ENCODE measurements around the gene TNFAIP1.

TNFAIP1 gene

DNA sequence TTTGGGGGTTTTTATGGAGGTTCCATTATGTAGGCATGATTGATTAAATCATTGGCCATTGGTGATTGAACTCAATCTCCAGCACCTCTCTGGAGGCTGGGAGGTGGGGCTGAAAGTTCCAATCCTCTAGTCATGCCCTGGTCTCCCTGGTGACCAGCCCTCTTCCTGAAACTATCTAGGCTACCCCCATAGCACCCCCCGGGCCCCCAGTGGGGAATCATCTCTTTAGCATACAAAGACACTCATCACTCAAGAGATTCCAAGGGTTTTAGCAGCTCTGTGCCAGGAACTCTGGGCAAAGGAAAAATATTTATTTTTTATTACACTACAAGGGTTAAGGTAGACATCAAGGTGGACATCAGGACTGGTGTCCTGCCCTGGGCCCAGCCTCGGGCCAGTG lies 59.9 kb downstream of the TNFAIP1 start:
- in situ Hi-C loops (cut with HindIII; ENCODE audit: low sequenced_read_pairs), result no loop called here

DNA sequence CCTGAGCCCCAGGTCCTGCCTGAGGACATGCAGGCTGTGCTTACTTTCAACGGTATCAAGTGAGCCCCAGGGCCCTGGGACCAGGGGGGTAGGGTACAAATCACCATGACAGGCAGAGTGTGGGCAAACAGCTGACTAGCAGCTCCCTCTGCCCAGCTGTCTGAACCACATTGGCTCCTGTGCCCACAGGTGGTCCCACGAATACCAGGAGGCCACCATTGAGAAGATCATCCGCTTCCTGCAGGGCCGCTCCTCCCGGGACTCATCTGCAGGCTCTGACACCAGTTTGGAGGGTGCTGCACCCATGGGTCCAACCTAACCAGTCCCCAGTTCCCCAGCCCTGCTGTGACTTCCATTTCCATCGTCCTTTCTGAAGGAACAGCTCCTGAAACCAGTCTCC lies 60.4 kb downstream of the TNFAIP1 start:
- in situ Hi-C loops (cut with HindIII; ENCODE audit: low sequenced_read_pairs), result no loop called here

Measured in DLD1 (cell line).